H1 (cell line): ENCODE results near the gene RGS6.

Experiments used
- CTCF ChIP-seq, 3 experiments: IDR thresholded peaks; 1 replicate in 2 of 3; 2 replicates in 1 of 3; pipeline versions ENCODE4 v1.5.1 to v1.6.1; 2011; ENCODE audit warnings: low read length in 3 of 3, mild to moderate bottlenecking in 3 of 3, inconsistent platforms in 2 of 3, low read depth in 1 of 3, moderate library complexity in 1 of 3; ENCODE audit not compliant: insufficient read depth in 1 of 3; ENCODE audit errors: control extremely low read depth in 1 of 3
- EGR1 ChIP-seq: IDR thresholded peaks from 2 replicates; pipeline ENCODE4 v1.6.1; 2011; ENCODE audit warnings: low read depth, low read length, borderline replicate concordance
- EZH2 ChIP-seq: fragments of 200-600 bp; sonication (generic); IDR thresholded peaks from 2 replicates; pipeline ENCODE4 v1.7.1; 2012; ENCODE audit warnings: low read depth, mild to moderate bottlenecking, moderate library complexity, low read length, inconsistent platforms; ENCODE audit not compliant: severe bottlenecking
- JUND ChIP-seq: IDR thresholded peaks from 2 replicates; pipeline ENCODE4 v1.6.1; 2011; ENCODE audit warnings: mild to moderate bottlenecking, improper control_type of control experiment, low read length
- POLR2A ChIP-seq, 2 experiments: IDR thresholded peaks; 1 replicate in 1 of 2; 2 replicates in 1 of 2; pipeline ENCODE4 v1.6.1; 2011; ENCODE audit warnings: low read depth in 2 of 2, low read length in 2 of 2, mild to moderate bottlenecking in 2 of 2; ENCODE audit errors: control extremely low read depth in 1 of 2
- POLR2AphosphoS5 ChIP-seq: IDR thresholded peaks from 2 replicates; pipeline ENCODE4 v1.6.1; 2011; ENCODE audit warnings: low read depth, low read length
- TEAD4 ChIP-seq: IDR thresholded peaks from 2 replicates; pipeline ENCODE4 v1.6.1; 2012; ENCODE audit warnings: low read depth, low read length, inconsistent platforms, mixed read lengths
- USF2 ChIP-seq: IDR thresholded peaks from 2 replicates; pipeline ENCODE4 v1.6.1; 2011; ENCODE audit warnings: low read length, improper control_type of control experiment
- YY1 ChIP-seq: IDR thresholded peaks from 2 replicates; pipeline ENCODE4 v1.6.1; 2011; ENCODE audit warnings: low read depth, mild to moderate bottlenecking, low read length
- ZNF274 ChIP-seq: IDR thresholded peaks from 2 replicates; pipeline ENCODE4 v1.7.0; 2012; ENCODE audit warnings: low read length, borderline replicate concordance; ENCODE audit errors: extremely low read depth

- TF ChIP-seq POLR2A (IDR thresholded peaks at IDR 0.05; ENCODE audit: control extremely low read depth in 1 of 2, low read depth in 2 of 2, low read length in 2 of 2) (no peak), POLR2AphosphoS5 (no peak), CTCF (IDR thresholded peaks at IDR 0.05; ENCODE audit: control extremely low read depth in 1 of 3, insufficient read depth in 1 of 3, low read depth in 1 of 3, low read length in 3 of 3) (no peak), JUND (no peak), USF2 (no peak), YY1 (no peak), EZH2 (no peak), ZNF274 (no peak), TEAD4 (no peak), EGR1 (no peak)
These were observed 11.4 kb downstream of the RGS6 start for GRCh38 chr14:71943695-71944018.
